HepG2 (cell line): ENCODE data around the gene ANLN. TPM values are rescaled to one million over a fixed set of nuclear protein-coding genes. Genes with fewer than 3 reads are reported as not detected.

Source experiments
- BRF2 ChIP-seq: sonication (generic); formaldehyde crosslinking; IDR thresholded peaks from 2 replicates; pipeline ENCODE4 v1.8.1; 2022; ENCODE audit warnings: mild to moderate bottlenecking, missing genetic modification reagents
- CBX1 ChIP-seq: IDR thresholded peaks from one replicate; pipeline ENCODE4 v1.6.1; 2016; ENCODE audit warnings: antibody characterized with exemption, low read depth
- DPF2 ChIP-seq: sonication (generic); formaldehyde crosslinking; IDR thresholded peaks from 2 replicates; pipeline ENCODE4 v1.4.0; 2020; ENCODE audit warnings: mild to moderate bottlenecking, low read depth, missing genetic modification reagents, borderline replicate concordance
- FOXC1 ChIP-seq: sonication (generic); formaldehyde crosslinking; IDR thresholded peaks from 2 replicates; pipeline ENCODE4 v1.8.0; 2022; ENCODE audit warnings: mild to moderate bottlenecking, missing genetic modification reagents, borderline replicate concordance
- SSRP1 ChIP-seq: IDR thresholded peaks from 2 replicates; pipeline ENCODE4 v1.6.1; 2016; ENCODE audit warnings: control low read depth
- ZNF34 ChIP-seq: sonication (generic); formaldehyde crosslinking; IDR thresholded peaks from 2 replicates; pipeline ENCODE4 v1.4.0; 2020; ENCODE audit warnings: mild to moderate bottlenecking, missing genetic modification reagents, borderline replicate concordance
- polyA plus RNA-seq, 8 experiments: library from polyadenylated mRNA; depleted of rRNA in 3 of 8; stranded (reverse) in 7 of 8; unstranded in 1 of 8; fragments of >200 nt; fragmentation: Illumina TruSeq in 4 of 8; extraction: Trizol in 4 of 8; gene quantifications; 2 replicates each; pipeline versions ENCODE4 v1.2.1 to v1.2.3, GENCODE V29; 2011 to 2016; ENCODE audit warnings: low read depth in 4 of 8, missing spikeins in 1 of 8, mixed read lengths in 1 of 8; ENCODE audit not compliant: insufficient read depth in 1 of 8
- total RNA-seq, 5 experiments: library from RNA; depleted of rRNA; stranded (reverse); fragments of >200 nt; fragmentation: Illumina TruSeq; extraction: Trizol; gene quantifications; 2 replicates each; pipeline ENCODE4 v1.2.3, GENCODE V29; 2016; ENCODE audit warnings: low read depth in 1 of 5
- TF ChIP-seq, protein P1 (sequence below): sonication (generic); formaldehyde crosslinking; IDR thresholded peaks from 2 replicates; pipeline ENCODE4 v1.4.0; 2020; ENCODE audit warnings: missing genetic modification reagents
- TF ChIP-seq, protein P2 (sequence below): sonication (generic); formaldehyde crosslinking; IDR thresholded peaks from 2 replicates; pipeline ENCODE4 v1.8.0; 2022; ENCODE audit warnings: low read depth, missing genetic modification reagents

The ANLN gene
- total and polyA plus RNA-seq, 2 of the 13 experiments (the other 11 are each of a cell fraction or from before 2014, with no cell fraction given) = 20.0 to 72.0 TPM

- TF ChIP-seq ZNF34 (CRISPR knock-in tag) (no peak), BRF2 (CRISPR knock-in tag) (no peak), FOXC1 (CRISPR knock-in tag) (no peak), CBX1 (no peak), DPF2 (no peak), SSRP1 (no peak)
- TF ChIP-seq, protein P1, sequence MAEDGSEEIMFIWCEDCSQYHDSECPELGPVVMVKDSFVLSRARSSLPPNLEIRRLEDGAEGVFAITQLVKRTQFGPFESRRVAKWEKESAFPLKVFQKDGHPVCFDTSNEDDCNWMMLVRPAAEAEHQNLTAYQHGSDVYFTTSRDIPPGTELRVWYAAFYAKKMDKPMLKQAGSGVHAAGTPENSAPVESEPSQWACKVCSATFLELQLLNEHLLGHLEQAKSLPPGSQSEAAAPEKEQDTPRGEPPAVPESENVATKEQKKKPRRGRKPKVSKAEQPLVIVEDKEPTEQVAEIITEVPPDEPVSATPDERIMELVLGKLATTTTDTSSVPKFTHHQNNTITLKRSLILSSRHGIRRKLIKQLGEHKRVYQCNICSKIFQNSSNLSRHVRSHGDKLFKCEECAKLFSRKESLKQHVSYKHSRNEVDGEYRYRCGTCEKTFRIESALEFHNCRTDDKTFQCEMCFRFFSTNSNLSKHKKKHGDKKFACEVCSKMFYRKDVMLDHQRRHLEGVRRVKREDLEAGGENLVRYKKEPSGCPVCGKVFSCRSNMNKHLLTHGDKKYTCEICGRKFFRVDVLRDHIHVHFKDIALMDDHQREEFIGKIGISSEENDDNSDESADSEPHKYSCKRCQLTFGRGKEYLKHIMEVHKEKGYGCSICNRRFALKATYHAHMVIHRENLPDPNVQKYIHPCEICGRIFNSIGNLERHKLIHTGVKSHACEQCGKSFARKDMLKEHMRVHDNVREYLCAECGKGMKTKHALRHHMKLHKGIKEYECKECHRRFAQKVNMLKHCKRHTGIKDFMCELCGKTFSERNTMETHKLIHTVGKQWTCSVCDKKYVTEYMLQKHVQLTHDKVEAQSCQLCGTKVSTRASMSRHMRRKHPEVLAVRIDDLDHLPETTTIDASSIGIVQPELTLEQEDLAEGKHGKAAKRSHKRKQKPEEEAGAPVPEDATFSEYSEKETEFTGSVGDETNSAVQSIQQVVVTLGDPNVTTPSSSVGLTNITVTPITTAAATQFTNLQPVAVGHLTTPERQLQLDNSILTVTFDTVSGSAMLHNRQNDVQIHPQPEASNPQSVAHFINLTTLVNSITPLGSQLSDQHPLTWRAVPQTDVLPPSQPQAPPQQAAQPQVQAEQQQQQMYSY = no peak
- TF ChIP-seq, protein P2, sequence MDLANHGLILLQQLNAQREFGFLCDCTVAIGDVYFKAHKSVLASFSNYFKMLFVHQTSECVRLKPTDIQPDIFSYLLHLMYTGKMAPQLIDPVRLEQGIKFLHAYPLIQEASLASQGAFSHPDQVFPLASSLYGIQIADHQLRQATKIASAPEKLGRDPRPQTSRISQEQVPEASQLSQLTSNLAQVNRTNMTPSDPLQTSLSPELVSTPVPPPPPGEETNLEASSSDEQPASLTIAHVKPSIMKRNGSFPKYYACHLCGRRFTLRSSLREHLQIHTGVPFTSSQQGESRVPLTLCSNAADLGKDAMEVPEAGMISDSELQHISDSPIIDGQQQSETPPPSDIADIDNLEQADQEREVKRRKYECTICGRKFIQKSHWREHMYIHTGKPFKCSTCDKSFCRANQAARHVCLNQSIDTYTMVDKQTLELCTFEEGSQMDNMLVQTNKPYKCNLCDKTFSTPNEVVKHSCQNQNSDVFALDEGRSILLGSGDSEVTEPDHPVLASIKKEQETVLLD (CRISPR knock-in tag) = no peak
Measured at GRCh38 chr7:36379831-36380504, 9.7 kb upstream of the ANLN start (continued).
